Measurements from ENCODE around the gene FAM221A. TPM values are rescaled to one million over a fixed set of nuclear protein-coding genes. Genes with fewer than 3 reads are reported as not detected.

The FAM221A gene
- total RNA-seq, 1 experiment from 2014 or later: 23.3 TPM

DNA sequence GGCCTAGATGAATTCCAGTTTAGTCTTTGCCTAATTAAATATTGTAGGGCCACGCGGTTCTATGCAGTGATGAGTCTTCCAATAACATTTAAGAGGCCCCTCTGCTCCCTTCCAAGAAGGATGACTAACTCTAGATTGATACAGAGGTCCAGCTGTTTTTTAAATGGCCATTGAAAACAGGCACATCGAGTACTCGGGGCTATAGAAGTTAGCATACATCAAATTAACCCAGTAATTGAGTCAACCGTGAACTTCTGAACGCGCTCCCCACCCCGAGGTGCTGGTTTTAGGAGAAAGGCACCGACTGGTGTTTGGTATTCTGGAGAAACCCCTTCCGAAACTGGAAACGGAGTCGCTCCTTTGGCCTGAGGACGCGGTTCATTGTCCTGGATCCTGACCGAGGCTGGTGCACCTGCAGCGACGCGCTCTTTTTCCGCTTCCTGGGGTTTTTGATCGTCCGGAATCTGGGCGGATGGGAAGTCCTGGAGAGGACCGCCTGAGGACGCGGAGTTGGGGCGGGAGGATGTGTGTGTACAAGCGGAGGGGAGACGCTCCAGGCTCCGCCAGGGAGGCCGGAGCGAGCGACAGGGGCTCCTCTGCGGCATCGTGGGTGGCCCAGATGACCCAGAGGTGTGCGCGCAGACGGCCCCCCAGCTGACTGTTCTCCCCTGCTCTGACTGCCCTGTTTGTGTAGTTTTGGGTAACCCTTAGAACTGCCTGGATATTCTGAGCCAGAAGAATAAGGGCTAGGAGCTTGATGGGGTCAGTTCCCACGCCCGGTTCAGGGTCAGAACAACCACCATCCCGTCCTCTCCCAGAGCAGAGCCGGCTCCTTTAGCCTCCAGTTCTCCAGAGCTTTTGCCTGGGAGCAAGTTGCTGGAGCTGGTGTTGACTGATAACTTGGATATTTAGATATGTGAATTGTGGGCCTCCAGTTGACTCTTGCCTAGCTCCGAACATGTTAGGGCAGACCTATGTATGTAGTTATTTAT, 711 bp downstream of the FAM221A start (continued):
- TF ChIP-seq, protein P1, sequence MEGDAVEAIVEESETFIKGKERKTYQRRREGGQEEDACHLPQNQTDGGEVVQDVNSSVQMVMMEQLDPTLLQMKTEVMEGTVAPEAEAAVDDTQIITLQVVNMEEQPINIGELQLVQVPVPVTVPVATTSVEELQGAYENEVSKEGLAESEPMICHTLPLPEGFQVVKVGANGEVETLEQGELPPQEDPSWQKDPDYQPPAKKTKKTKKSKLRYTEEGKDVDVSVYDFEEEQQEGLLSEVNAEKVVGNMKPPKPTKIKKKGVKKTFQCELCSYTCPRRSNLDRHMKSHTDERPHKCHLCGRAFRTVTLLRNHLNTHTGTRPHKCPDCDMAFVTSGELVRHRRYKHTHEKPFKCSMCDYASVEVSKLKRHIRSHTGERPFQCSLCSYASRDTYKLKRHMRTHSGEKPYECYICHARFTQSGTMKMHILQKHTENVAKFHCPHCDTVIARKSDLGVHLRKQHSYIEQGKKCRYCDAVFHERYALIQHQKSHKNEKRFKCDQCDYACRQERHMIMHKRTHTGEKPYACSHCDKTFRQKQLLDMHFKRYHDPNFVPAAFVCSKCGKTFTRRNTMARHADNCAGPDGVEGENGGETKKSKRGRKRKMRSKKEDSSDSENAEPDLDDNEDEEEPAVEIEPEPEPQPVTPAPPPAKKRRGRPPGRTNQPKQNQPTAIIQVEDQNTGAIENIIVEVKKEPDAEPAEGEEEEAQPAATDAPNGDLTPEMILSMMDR (IDR thresholded peaks at IDR 0.05): no peak
- TF ChIP-seq HMGA2 (CRISPR knock-in tag; IDR thresholded peaks at IDR 0.05) (no peak), ZNF317 (CRISPR knock-in tag; IDR thresholded peaks at IDR 0.05; ENCODE audit: borderline replicate concordance, low read depth) (no peak), ZNF138 (CRISPR knock-in tag; conservative IDR thresholded peaks at IDR 0.05) (no peak), ZNF396 (CRISPR knock-in tag; IDR thresholded peaks at IDR 0.05; ENCODE audit: borderline replicate concordance) (no peak), PRRX2 (CRISPR knock-in tag; IDR thresholded peaks at IDR 0.05) (no peak), ZNF416 (CRISPR knock-in tag; IDR thresholded peaks at IDR 0.05) (no peak), ZNF423 (CRISPR knock-in tag; IDR thresholded peaks at IDR 0.05) (peak; percentile 57; the same call in 1 of the 2 replicates), ATF1 (CRISPR knock-in tag; IDR thresholded peaks at IDR 0.05) (no peak), JAZF1 (CRISPR knock-in tag; IDR thresholded peaks at IDR 0.05) (no peak), NFE2L1 (CRISPR knock-in tag; IDR thresholded peaks at IDR 0.05) (no peak), ELF4 (CRISPR knock-in tag; IDR thresholded peaks at IDR 0.05; ENCODE audit: low read depth) (no peak), IRF2 (CRISPR knock-in tag; IDR thresholded peaks at IDR 0.05; ENCODE audit: borderline replicate concordance, low read depth) (no peak), EMX1 (CRISPR knock-in tag; IDR thresholded peaks at IDR 0.05) (no peak), SP1 (CRISPR knock-in tag; conservative IDR thresholded peaks at IDR 0.05) (peak; percentile 53), FOXJ3 (CRISPR knock-in tag; IDR thresholded peaks at IDR 0.05; ENCODE audit: borderline replicate concordance) (no peak), GTF2I (CRISPR knock-in tag; conservative IDR thresholded peaks at IDR 0.05) (no peak), NR3C1 (CRISPR knock-in tag; conservative IDR thresholded peaks at IDR 0.05; ENCODE audit: low read depth) (no peak)
- TF ChIP-seq, protein P2, sequence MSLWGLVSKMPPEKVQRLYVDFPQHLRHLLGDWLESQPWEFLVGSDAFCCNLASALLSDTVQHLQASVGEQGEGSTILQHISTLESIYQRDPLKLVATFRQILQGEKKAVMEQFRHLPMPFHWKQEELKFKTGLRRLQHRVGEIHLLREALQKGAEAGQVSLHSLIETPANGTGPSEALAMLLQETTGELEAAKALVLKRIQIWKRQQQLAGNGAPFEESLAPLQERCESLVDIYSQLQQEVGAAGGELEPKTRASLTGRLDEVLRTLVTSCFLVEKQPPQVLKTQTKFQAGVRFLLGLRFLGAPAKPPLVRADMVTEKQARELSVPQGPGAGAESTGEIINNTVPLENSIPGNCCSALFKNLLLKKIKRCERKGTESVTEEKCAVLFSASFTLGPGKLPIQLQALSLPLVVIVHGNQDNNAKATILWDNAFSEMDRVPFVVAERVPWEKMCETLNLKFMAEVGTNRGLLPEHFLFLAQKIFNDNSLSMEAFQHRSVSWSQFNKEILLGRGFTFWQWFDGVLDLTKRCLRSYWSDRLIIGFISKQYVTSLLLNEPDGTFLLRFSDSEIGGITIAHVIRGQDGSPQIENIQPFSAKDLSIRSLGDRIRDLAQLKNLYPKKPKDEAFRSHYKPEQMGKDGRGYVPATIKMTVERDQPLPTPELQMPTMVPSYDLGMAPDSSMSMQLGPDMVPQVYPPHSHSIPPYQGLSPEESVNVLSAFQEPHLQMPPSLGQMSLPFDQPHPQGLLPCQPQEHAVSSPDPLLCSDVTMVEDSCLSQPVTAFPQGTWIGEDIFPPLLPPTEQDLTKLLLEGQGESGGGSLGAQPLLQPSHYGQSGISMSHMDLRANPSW (CRISPR knock-in tag; conservative IDR thresholded peaks at IDR 0.05; ENCODE audit: low read depth): no peak
- TF ChIP-seq, protein P3, sequence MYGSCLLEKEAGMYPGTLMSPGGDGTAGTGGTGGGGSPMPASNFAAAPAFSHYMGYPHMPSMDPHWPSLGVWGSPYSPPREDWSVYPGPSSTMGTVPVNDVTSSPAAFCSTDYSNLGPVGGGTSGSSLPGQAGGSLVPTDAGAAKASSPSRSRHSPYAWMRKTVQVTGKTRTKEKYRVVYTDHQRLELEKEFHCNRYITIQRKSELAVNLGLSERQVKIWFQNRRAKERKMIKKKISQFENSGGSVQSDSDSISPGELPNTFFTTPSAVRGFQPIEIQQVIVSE (CRISPR knock-in tag; IDR thresholded peaks at IDR 0.05; ENCODE audit: borderline replicate concordance): no peak
- TF ChIP-seq, protein P4, sequence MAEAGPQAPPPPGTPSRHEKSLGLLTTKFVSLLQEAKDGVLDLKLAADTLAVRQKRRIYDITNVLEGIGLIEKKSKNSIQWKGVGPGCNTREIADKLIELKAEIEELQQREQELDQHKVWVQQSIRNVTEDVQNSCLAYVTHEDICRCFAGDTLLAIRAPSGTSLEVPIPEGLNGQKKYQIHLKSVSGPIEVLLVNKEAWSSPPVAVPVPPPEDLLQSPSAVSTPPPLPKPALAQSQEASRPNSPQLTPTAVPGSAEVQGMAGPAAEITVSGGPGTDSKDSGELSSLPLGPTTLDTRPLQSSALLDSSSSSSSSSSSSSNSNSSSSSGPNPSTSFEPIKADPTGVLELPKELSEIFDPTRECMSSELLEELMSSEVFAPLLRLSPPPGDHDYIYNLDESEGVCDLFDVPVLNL (CRISPR knock-in tag; IDR thresholded peaks at IDR 0.05; ENCODE audit: borderline replicate concordance, low read depth): 0 out of 2 replicates have a peak, but pooled peaks have one; percentile 27
- TF ChIP-seq, protein P5, sequence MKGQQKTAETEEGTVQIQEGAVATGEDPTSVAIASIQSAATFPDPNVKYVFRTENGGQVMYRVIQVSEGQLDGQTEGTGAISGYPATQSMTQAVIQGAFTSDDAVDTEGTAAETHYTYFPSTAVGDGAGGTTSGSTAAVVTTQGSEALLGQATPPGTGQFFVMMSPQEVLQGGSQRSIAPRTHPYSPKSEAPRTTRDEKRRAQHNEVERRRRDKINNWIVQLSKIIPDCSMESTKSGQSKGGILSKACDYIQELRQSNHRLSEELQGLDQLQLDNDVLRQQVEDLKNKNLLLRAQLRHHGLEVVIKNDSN (CRISPR knock-in tag; IDR thresholded peaks at IDR 0.05): peak; percentile 25; the same call in 1 of the 2 replicates
- TF ChIP-seq, protein P6, sequence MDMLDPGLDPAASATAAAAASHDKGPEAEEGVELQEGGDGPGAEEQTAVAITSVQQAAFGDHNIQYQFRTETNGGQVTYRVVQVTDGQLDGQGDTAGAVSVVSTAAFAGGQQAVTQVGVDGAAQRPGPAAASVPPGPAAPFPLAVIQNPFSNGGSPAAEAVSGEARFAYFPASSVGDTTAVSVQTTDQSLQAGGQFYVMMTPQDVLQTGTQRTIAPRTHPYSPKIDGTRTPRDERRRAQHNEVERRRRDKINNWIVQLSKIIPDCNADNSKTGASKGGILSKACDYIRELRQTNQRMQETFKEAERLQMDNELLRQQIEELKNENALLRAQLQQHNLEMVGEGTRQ (CRISPR knock-in tag; IDR thresholded peaks at IDR 0.05): no peak
- TF ChIP-seq, protein P7, sequence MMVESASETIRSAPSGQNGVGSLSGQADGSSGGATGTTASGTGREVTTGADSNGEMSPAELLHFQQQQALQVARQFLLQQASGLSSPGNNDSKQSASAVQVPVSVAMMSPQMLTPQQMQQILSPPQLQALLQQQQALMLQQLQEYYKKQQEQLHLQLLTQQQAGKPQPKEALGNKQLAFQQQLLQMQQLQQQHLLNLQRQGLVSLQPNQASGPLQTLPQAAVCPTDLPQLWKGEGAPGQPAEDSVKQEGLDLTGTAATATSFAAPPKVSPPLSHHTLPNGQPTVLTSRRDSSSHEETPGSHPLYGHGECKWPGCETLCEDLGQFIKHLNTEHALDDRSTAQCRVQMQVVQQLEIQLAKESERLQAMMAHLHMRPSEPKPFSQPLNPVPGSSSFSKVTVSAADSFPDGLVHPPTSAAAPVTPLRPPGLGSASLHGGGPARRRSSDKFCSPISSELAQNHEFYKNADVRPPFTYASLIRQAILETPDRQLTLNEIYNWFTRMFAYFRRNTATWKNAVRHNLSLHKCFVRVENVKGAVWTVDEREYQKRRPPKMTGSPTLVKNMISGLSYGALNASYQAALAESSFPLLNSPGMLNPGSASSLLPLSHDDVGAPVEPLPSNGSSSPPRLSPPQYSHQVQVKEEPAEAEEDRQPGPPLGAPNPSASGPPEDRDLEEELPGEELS (CRISPR knock-in tag; IDR thresholded peaks at IDR 0.05): peak; percentile 77; the same call in 1 of the 2 replicates
- TF ChIP-seq, protein P8, sequence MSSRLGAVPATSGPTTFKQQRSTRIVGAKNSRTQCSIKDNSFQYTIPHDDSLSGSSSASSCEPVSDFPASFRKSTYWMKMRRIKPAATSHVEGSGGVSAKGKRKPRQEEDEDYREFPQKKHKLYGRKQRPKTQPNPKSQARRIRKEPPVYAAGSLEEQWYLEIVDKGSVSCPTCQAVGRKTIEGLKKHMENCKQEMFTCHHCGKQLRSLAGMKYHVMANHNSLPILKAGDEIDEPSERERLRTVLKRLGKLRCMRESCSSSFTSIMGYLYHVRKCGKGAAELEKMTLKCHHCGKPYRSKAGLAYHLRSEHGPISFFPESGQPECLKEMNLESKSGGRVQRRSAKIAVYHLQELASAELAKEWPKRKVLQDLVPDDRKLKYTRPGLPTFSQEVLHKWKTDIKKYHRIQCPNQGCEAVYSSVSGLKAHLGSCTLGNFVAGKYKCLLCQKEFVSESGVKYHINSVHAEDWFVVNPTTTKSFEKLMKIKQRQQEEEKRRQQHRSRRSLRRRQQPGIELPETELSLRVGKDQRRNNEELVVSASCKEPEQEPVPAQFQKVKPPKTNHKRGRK (CRISPR knock-in tag; IDR thresholded peaks at IDR 0.05; ENCODE audit: borderline replicate concordance): no peak

Data from WTC11 (cell line).